ENCODE measurements around the gene TNFRSF17.

TNFRSF17 gene

DNA sequence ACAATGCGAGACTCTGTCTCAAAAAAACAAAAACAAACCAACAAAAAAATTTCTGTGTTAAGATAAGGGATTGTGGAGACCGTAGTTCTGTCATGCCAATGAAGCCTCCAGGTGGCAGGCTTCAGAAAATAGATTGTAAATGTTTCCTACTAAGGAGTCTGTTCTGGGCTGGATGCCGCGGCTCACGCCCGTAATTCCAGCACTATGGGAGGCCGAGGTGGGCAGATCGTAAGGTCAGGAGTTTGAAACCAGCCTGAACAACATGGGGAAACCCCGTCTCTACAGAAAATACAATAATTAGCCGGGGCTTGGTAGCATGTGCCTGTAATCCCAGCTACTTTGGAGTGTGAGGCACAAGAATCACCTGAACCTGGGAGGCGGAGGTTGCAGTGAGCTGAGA, 7.1 kb downstream of the TNFRSF17 start:
- DNase-seq = no peak

DNA sequence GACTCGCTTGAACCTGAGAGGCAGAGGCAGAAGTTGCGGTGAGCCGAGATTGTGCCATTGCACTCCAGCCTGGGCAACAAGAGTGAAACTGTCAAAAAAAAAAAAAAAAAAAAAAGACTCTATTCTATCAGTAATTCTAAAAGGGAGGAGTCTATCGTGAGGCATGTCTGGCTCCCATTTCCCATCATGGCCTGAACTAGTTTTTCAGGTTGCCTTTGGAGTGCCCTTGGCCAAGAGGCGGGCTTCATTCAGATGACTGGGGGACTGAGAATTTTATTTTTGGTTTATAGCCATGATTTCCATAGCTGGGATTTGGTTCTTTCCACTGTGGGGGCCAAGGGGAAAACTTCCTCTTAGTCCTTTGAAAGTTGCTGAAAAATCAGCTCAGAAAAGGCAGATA, 8.1 kb downstream of the TNFRSF17 start:
- DNase-seq = no peak

DNA sequence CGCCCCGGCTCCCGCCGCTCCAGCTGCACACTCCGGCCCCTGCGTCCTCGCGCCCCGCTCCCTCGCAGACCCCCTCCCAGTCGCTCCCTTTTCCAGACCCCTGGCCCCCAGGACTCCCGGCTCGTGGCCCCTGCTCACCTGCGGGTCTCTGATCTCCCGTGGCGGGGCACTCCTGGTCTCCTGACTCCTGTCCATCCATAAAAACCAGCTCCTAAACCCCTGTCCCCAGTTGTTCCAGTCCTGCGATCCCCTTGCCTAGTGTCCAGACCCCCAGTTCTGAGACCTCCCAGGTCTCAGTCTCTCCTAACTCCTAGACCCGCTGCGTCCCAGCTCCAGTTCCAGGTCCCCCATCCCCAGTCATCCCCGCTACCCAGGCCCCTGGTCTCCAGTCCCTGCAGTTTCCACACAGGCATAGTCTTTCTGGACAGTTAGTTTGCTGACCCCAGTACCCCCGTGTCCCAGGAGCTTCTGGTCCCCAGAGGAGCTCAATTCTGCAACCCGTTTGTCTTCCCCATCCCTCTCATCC, 11.9 kb downstream of the TNFRSF17 start:
- DNase-seq = no peak

DNA sequence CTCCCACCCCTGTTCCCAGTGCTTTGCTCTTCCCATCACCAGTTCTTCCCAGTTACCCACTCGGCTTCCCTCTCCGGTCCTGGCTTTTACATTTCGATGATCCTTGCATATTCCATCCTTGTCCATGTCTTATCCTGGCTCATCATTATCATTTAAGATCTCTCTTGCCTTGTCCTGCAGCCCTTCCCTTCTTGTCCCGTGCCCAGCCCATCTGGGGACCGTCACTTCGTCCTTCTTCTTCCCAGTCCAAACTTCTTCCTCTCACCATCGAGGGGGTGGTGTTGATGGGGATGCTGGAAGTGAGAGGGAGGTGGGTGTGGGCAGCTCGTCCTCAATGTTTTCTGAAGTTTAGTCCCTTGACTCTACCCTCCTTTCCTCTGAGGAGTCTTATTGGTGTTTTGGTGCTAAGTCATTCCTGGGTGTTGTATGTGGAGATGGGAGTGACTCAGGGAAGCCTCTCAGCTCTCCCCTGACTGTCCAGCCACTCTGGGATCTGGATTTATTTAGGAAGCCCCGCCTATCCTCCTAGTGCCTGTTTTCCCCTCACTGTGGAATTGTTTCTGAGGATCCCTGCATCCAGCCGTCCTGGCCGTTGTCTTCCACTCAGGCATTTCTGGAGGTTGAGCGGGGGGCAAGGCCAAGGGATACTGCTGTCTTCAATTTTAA, 12.5 kb downstream of the TNFRSF17 start:
- DNase-seq = no peak

DNA sequence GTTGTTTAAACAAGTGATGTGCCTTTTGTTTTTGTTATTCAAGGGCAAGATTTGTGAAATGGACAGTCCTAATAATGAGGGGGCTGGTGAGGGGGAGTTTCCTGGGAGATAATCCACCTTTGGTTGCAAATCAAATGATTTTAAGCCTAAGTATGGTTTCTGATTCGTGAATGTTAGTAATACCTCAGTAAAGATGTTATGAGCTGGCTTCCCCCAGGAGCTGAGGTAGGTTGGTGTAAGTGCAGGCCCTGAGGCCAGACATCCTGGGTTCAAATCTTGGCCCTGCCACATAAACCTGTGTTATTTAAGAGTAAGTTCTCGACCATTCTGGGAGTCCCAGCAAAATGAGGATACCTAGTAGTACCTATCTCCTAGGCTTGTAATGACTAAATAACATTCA, 13.1 kb downstream of the TNFRSF17 start:
- DNase-seq = no peak

DNA sequence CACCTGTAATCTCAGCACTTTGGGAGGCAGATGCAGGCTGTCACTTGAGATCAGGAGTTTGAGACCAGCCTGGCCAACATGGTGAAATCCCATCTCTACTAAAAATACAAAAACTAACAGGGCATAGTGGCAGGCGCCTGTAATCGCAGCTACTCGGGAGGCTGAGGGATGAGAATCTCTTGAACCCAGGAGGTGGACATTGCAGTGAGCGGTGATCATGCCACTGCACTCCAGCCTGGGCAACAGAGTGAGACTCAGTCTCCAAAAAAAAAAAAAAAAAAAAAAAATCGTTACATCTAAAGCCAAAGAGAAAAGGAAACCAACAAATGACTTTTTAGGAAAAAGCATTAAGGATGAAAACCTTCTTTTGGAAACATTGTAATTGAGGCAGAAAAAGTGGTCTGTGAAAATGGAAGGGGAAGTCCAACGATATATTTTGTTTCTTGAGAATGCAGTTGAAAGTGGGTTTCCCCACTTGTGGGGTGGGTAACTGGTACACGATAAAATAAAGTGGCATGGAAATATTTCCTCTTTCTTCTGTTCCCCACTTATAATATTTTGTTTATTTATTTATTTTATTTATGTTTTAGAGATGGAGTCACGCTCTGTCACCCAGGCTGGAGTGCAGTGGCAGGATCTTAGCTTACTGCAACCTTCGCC, 14.1 kb downstream of the TNFRSF17 start:
- DNase-seq = no peak

DNA sequence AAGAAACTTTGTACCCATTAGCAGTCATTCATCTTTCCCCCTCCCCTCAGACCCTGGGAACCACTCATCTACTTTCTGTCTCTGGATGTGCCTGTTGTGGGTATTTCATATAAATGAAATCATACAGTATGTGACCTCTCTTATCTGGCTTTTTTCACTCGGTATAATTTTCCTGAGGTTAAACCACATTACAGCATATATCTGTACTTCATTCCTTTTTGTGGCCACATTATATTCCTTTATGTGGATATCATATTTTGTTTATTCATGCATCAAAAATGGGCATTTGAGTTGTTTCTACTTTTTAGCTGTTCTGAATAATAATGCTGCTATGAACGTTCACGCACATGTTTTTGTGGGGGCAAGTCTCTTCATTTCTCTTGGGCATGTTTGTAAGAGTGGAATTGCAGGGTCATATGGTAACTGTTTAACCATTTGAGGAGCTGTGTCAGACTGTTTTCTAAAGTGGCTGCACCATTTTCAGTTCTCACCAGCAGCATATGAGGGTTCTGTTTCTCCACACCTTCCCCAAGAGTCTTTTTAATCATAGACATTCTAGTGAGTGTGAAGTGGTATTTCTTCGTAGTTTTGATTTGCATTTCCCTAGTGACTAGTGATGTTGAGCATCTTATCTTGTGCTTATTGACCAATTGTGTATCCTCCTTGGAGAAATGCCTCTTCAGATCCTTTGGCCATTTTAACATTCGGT, 15.3 kb downstream of the TNFRSF17 start:
- DNase-seq = no peak

DNA sequence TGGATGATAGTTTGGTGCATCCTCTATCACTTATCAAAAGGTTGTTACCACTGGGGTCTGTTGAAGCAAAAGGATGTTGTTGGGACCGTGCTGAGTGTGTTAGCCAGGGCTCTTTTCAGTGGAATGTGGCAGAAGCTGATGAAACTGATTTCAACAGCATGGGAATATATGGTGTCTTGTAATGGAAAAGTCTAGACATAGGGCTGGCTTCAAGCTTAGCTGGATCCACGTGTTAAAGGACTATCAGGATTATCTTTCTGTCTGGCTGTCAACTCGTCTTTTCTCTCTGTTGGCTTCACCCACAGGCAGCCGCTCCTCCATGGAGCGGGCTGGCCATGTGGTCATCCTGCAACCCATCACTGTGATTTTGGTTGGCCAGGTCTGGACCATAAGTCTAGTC, 20.2 kb downstream of the TNFRSF17 start:
- no peak for DNase-seq

DNA sequence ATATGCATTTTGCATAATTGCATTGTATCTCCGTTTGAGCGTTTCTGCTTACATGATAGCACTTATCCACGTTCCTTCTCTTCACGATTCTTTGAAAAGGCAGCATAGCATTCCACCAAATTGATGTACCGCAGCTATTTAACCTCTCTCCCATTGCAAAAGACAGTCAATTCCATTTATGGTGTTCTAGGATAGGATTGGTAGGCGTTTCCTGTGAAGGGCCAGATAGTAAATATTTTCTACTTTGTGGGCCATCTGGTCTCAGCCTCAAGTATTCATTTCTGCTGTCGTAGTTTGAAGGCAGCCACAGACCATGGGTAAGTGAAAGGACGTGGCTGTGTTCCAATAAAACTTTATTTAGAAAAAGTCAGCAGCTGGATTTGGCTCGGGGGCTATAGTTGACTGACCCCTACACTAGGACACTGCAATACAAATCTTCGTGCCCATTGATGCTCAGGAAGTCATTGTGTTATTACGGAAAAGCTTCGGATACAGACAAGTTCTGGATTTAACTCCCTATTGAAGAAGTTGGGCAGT, 21.6 kb downstream of the TNFRSF17 start:
- no peak for DNase-seq

DNA sequence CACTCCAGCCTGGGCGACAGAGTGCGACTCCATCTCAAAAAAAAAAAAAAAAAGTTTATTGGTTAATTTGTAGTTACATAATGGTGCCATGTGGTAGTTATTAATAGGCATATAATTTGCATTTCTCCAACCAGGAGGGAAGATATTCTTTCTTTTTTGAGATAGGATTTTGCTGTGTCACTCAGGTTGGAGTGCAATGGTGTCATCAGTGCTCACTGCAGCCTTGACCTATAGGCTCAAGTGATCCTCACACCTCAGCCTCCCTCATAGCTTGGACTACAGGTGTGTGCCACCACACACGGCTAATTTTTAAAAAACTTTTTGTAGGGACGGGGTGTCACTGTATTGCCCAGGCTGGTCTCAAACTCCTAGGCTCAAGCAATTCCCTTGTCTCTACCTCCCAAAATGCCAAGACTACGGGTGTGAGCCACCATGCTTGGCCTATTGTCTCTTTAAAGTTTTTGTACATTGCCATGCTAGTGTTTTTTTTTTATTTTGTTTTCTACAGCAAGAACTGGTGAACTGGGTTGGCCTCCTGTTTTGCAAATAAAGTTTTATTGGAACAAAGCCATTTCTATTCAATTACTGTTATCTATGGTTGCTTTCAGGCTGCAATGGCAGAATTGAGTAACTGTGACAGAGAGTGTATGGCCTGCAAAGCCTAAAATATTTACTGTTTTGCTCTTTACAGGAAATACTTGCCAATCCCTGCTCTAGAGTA, 23.4 kb downstream of the TNFRSF17 start:
- DNase-seq = no peak

DNA sequence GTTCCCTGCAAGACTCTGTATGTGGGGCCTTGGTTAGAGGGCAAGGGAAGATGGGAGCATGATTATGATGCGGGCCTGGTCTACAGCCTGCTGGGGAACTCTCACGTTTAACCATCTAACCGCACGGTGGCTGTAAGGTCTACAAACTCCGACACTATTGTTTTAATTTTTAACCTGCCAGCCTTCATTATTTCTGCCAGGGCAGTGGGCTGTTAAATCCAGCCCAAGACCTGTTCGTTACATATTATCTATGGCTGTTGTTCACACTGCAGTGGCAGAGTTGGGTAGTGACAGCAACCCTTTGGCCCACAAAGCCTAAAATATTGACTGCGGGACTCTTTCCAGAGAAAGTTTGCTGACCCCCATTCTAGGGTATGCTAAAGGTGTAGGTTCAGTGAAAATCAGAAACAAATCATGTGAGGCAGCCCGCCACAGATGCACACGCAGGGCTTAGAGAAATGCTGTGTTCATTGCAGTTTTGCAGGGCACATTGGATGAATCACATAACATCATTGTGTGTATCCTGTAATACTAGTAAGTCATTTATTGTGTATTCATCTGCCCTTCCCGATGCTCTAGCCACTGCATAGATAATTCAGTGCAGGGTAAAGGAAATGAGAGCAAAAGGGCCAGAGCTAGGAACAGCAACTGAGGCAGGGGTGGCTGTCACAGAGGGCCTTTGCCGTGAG, 25.8 kb downstream of the TNFRSF17 start:
- DNase-seq = no peak

DNA sequence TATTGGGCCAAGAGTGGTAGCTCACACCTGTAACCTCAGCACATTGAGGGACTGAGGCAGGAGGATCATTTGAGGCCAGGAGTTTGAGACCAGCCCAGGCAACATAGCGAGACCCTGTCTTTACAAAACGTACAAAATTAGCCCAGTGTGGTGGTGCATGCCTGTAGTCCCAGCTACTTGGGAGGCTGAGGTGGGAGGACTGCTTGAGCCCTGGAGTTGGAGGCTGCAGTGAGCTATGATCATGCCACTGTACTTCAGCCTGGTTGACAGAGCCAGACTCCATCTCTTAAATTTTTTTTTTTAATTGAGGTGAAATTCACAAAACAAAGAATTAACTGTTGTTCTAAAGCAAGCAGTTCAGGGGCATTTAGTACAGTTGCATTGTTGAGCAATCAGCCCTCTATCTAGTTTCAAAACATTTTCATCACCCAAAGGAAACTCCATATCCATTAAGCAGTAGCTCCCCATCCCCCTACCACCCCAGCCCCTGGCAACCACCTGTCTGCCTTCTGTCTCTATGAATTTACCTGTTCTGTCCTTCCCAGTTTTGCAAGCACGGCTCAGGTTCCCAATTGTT, 27.1 kb downstream of the TNFRSF17 start:
- no peak for DNase-seq

DNA sequence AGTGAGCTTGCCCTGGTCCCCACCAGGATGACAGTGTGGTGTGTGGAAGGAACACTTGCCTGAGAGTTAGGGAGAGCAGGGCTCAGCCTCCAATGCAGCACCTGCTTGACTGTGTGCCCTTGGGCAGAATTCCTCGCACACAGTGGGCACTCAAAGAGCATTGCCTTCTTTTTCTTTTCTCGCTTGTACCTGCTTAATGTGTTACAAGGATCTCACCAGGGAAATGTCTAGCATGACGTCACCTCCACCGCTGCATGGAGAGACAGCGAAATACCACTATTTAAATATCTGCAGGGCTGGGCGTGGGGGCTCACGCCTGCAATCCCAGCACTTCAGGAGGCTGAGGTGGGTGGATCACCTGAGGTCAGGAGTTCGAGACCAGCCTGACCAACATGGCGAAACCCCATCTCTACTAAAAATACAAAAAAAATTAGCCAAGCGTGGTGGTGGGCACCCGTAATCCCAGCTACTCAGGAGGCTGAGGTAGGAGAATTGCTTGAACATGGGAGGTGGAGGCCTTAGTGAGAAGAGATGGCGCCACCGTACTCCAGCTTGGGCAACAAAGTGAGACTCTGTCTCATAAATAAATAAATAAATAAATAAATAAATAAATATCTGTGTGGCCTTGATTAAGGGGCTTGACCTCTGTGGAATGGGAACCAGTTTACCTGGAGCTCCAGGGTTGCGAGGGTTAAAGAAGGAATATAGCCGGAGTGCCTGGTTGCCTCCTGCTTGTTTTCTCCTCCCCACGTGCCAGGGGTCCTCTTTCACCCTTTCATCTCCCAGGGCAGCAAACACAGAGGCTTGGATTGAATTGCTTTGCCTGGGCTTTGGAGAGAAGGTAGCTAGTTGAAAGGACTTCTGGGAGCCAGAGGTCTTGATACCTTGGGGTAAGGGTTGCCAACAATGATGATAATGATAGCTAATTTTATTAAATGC, 27.8 kb downstream of the TNFRSF17 start:
- no peak for DNase-seq

DNA sequence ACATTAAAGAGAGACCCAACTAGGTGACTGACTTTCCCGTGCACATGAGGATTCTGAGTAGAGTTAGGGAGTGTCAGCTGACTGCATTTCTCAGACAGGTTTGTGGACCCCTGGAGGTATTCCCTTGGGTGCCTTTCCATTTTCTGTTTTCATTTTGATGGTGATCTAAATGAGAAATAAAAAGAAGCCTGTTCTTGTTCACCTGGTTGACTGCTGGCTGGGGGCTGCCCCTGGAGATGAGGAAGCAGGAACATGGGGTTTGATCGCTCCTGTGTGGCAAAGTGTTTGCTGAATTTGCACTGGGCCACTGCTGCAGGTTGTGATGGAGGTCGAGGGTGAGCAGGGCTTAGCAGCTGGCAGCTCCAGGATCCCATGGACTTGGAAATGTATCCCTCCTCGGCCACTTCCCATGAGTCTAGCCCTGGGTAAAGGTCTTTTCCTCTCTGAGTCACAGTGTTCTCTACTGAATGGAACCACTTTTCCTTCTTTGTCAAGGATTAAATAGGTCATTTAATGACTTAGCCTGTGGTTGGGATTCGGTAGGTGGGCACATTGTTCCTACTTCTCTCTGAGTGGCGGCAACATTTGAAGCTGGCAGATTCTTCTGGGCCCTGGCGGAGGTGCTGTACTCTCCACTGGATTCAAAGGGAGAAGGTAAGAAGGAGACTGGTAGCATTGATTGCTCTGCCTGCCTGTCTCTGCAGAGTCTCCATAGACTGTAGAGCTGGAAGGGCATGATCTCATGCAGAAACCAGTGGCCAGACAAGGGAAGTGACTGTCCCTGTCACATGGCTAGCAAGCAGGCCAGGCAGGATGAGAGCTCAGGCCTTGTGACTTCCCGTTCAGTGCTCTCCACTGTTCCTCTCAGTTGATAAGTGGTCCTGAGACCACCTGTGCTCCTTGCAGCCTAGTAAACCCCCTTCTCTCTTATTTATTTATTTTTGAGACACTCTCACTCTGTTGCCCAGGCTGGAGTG, 29.4 kb downstream of the TNFRSF17 start:
- no peak for DNase-seq

DNA sequence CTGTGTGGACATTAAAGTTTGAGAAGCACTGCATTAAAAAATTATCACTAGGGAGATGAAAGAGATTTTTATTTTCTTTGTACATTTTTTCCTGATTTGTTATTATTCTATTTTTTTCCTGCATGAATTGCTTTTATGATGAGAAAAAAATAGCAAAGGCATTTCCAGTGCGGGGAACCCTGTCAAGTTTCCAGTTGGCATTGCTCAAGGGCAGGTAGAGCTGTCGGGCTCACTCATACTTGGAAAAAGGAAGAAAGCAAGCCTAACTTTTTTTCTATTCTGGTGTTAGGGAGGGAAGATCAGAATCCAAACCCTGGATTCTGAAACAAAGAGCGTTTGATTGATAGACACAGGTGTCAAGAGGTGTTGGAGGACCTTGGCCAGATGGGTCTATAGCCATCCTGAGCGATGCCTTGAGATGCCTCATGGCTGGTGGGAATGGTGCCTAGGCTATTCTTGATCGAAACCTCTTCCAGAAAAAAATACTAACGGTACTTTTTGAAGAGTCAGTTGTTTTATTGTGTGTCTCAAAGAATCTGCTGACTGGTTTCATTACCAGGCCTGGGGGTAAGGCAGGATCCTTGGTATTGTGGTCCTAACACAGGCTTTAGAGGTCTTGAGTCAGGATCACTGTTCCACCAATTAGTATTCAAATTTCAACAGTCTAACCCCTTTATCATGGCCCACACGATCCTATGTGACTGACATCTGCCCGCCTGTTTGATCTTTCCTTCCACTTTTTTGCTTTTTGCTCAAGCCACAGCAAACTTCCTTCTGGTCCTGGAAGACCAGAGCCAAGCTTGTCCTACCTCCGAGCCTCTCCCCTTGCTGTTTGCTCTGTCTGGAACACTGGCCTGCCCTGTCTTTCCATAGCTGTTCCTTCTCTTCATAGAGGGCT, 31.7 kb downstream of the TNFRSF17 start:
- no peak for DNase-seq

DNA sequence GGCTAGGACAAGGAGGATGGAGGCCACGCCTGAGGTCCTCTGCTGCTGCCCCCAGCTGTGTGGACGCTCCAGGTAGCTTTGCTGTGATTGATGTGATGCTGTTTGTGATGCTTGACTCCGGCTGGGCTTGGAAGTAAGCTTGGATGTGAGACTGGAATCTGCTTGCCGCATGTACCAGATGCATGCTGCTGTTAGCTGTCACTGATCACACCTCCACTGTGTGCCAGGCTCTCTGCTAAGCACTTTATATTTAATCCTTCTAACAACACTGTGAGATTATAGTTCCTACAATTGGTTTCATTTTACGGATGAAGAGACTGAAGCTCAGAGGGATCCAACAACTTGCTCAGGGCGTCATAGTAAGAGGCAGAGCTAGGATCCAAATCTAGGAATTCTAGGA, 35.0 kb downstream of the TNFRSF17 start:
- DNase-seq = no peak

DNA sequence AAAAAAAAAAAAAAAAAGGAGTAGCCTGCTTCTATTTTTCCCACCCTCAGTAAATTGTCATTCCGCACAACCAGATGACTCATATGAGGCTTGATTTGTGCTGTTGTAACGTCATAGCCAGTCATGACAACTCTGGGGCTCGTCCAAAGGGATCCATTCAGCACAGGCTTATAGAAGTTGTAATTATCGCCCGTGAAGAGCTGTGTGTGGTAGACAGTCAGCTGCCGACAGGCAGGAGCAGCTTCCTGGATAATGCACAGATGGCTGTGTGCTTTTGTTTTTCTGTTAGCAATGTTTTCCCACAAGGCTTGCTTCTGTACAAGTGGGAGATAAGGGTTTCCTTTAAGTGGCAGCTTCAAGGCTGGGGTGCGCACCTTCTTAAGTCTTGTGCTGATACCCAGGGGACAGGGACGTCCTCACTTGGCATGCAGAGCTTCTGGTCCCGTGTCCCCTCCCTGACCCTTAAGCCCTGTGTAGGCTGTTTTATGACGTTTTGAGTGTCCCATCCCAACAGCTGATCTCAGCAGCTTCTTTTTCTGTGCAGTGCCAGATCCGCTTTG, 37.5 kb downstream of the TNFRSF17 start:
- DNase-seq = no peak

DNA sequence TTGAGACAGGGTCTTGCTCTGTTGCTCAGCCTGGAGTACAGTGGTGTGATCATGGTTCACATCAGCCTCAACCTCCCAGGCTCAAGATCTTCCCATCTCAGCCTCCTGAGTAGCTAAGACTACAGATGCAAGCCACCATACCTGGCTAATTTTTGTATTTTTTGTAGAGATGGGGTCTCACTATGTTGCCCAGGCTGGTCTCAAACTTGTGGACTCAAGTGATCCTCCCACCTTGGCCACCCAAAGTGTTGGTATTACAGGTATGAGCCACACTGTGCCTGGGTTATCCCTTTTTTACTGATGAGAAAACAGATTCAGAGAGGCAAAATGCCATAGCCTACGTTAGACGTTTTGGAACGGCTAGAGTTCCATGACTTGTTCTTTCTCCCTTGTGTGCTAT, 41.6 kb downstream of the TNFRSF17 start:
- no peak for DNase-seq

Measured in NCI-H748 treated with DMSO at 0.1 percent for 48 hours (cell line).